Astrocyte of the hippocampus (primary cell): ENCODE data around the gene STEAP1.

ENCODE experiments used
- DNase-seq: peaks from one replicate; pipeline ENCODE4 v3.0.0; 2011; ENCODE audit warnings: low read depth, low spot score

STEAP1 gene

DNA sequence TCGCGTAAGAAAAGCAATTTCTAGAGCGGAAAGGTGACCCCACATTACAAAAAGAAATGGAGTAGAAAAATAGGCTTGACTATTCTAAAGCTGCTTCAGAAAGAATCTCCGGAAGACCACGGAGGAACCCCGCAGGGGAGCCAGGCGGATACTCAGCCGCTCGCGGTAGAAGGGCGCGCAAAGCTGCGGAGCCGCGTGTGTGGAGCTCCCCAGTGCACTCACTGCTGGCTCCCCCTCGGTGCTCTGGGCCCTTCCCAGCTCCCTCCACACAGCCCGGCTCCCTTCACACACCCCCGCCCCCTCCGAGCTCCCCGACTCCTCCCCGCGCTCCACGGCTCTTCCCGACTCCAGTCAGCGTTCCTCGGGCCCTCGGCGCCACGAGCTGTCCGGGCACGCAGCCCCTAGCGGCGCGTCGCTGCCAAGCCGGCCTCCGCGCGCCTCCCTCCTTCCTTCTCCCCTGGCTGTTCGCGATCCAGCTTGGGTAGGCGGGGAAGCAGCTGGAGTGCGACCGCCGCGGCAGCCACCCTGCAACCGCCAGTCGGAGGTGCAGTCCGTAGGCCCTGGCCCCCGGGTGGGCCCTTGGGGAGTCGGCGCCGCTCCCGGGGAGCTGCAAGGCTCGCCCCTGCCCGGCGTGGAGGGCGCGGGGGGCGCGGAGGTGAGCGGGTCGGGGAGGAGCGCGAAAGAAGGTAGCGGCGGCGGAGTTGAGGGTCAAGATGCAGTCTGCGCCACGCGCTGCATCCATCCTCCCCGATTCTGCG is 57.3 kb downstream of the STEAP1 start, which contains the start of gene STEAP2:
TSS of gene STEAP2 (plus strand) at position 350 of the 758 bp plus-strand sequence. CDS start 13,343 bp downstream, outside the sequence.
- peak; percentile 95 for DNase-seq

DNA sequence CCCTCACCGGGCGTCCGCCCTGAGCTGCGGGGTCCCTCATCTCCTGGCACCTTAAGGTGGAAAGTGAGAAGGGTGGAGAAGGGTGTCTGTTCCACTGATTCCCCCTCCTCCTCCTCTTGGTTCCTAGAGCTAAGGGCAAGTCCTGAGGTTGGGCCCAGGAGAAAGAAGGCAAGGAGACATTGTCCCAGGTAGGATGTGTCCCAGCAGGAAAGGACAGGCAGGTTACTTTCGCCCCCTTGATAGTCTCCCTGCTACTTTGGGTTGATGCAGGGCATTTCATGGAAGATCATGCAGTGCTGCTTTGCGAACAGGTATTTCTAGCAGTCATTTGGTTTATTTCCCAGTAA is 57.9 kb downstream of the STEAP1 start:
- no peak for DNase-seq

GRCh38 chr7:90213521-90213920 is 59.3 kb downstream of the STEAP1 start:
- no peak for DNase-seq
